ENCODE data around the gene GPC5. TPM values are rescaled to one million over a fixed set of nuclear protein-coding genes. Genes with fewer than 3 reads are reported as not detected.

GPC5 gene
- polyA plus RNA-seq, 2 of the 4 experiments (the other 2 are of a cell fraction) = not detected

DNA sequence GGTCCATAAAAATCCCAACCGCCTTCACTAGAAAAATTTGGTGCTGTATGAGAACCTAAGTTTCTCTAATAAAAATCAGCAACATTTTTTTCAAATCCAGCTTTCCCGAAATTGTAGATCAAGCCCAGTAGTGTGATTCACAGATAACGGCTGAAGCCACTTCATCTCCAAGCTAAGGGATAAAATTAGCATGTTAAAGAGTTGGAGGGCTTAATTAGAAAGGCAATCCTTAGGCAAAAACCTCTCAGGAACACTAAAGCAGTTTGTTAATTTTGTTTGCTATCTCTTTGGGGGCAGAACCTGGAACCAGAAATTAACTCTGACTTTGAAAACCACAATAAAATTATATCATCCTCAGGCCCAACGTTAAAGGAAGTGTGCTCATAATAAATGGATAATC lies 820.2 kb downstream of the GPC5 start:
- TF ChIP-seq CHD4 (IDR thresholded peaks at IDR 0.05; ENCODE audit: borderline replicate concordance) (no peak), MYC (IDR thresholded peaks at IDR 0.05; ENCODE audit: borderline replicate concordance, low read length) (no peak), POLR2AphosphoS2 (conservative IDR thresholded peaks at IDR 0.05; ENCODE audit: low read length) (no peak), FOSB (CRISPR knock-in tag; IDR thresholded peaks at IDR 0.05) (no peak), MAZ (IDR thresholded peaks at IDR 0.05; ENCODE audit: borderline replicate concordance, low read depth, low read length) (no peak), HOXB5 (CRISPR knock-in tag; IDR thresholded peaks at IDR 0.05) (no peak), RAD21 (conservative IDR thresholded peaks at IDR 0.05 in 1 of 2, IDR thresholded peaks at IDR 0.05 in 1 of 2) (no peak), CBX2 (IDR thresholded peaks at IDR 0.05; ENCODE audit: borderline replicate concordance, low read depth) (no peak), SREBF2 (IDR thresholded peaks at IDR 0.05) (no peak), CHD2 (IDR thresholded peaks at IDR 0.05; ENCODE audit: low read length, partially characterized antibody) (no peak), PHF8 (IDR thresholded peaks at IDR 0.05; ENCODE audit: borderline replicate concordance, low read depth) (no peak), CEBPB (IDR thresholded peaks at IDR 0.05) (no peak), GATA3 (IDR thresholded peaks at IDR 0.05; ENCODE audit: borderline replicate concordance) (no peak), FOXS1 (CRISPR knock-in tag; IDR thresholded peaks at IDR 0.05) (no peak)
- TF ChIP-seq, protein P1, sequence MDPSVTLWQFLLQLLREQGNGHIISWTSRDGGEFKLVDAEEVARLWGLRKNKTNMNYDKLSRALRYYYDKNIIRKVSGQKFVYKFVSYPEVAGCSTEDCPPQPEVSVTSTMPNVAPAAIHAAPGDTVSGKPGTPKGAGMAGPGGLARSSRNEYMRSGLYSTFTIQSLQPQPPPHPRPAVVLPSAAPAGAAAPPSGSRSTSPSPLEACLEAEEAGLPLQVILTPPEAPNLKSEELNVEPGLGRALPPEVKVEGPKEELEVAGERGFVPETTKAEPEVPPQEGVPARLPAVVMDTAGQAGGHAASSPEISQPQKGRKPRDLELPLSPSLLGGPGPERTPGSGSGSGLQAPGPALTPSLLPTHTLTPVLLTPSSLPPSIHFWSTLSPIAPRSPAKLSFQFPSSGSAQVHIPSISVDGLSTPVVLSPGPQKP (IDR thresholded peaks at IDR 0.05; ENCODE audit: low read depth, low read length) = no peak
- TF ChIP-seq, protein P2, sequence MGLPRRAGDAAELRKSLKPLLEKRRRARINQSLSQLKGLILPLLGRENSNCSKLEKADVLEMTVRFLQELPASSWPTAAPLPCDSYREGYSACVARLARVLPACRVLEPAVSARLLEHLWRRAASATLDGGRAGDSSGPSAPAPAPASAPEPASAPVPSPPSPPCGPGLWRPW (IDR thresholded peaks at IDR 0.05) = no peak
- TF ChIP-seq, protein P3, sequence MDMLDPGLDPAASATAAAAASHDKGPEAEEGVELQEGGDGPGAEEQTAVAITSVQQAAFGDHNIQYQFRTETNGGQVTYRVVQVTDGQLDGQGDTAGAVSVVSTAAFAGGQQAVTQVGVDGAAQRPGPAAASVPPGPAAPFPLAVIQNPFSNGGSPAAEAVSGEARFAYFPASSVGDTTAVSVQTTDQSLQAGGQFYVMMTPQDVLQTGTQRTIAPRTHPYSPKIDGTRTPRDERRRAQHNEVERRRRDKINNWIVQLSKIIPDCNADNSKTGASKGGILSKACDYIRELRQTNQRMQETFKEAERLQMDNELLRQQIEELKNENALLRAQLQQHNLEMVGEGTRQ (IDR thresholded peaks at IDR 0.05) = no peak
- TF ChIP-seq, protein P4, sequence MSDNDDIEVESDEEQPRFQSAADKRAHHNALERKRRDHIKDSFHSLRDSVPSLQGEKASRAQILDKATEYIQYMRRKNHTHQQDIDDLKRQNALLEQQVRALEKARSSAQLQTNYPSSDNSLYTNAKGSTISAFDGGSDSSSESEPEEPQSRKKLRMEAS (IDR thresholded peaks at IDR 0.05) = no peak
- DNase-seq (ENCODE audit: low read depth in 1 of 2, low spot score in 1 of 2) (no peak), FAIRE-seq (no peak), ATAC-seq (no peak)
- CTCF ChIA-PET = no interaction called here
- no peak overlapping the region for H3K27ac ChIP-seq
- H3K4me3 ChIP-seq = no peak overlapping the region
- WGBS (ENCODE audit: missing lambda C conversion rate) = 14% methylated on average over 4 of the region's 4 CpGs
- no peaks in the 10 kb centered on the region for H3K9me3 ChIP-seq
- POLR2A ChIA-PET = no interaction called here
- no peaks in the 10 kb centered on the region for H3K4me1 ChIP-seq
- no peak overlapping the region for H3K4me2 ChIP-seq

DNA sequence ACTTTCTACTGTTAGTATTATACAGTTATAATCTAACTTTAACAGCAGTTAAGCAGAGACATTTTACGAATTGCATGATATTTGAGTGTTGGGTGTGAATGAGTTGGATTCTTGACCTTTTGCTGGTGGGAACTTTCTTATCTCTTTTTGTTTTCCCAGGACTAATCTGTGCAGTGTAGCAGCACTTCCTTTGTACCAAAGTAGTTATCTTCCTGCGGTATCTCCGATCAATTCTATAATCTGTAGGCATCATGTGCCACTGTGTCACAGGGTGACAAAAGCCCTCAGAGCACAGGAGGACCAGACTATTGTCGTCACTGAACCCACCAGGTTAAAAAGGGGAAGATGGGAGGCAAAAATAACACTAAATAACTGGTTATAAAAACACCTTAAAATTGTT lies 823.5 kb downstream of the GPC5 start:
- Histone ChIP-seq H3K4me3 (no peak overlapping the region), H3K9me3 (no peaks in the 10 kb centered on the region), H3K4me2 (no peak overlapping the region), H3K4me1 (no peaks in the 10 kb centered on the region), H3K27ac (no peak overlapping the region)
- 10% methylated on average over 4 of the region's 4 CpGs for WGBS (ENCODE audit: missing lambda C conversion rate)
- POLR2A ChIA-PET = no interaction called here
- no peak for DNase-seq (ENCODE audit: low read depth in 1 of 2, low spot score in 1 of 2)
- CTCF ChIA-PET = no interaction called here
- FAIRE-seq = no peak
- no peak for ATAC-seq
- TF ChIP-seq, protein P1 (IDR thresholded peaks at IDR 0.05; ENCODE audit: low read depth, low read length) = no peak
- no peak for TF ChIP-seq FOXS1 (CRISPR knock-in tag; IDR thresholded peaks at IDR 0.05)

DNA sequence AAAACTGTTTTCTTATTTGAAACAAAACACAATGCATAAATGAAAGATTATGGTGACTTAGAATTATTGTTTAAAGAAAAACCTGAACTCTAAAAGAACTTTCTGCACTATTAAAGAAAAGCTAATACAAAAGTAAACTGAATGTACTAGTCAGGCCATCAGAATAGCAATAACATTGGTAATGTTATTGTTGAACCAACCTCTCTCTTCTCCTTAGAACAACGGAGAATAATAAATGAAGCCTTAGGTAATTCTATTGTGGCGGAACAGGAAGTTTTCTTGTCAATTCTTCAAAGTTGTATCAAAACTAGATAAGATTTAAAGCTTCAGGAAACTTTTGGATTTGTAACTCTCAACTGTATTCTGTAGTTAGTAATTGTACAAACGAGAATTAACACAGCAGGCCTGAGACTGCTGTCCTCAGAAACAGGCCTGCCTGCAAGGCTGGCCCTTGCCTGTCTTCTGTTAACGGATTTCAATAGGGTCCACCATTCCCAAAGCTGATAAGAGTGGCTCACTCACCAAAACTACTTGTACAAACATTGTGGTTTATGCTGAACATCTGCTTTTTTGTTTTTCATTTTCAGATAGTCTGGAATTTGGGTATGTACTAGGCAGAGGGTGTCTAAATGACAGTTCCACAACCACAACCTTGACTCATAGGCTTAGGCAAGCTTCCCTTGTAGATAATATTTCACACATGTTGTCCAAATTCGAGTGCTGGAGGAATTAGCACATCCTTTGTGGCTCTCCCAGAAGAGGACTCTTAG lies 825.8 kb downstream of the GPC5 start:
- DNase-seq (ENCODE audit: low read depth in 1 of 2, low spot score in 1 of 2) (no peak), FAIRE-seq (no peak), ATAC-seq (no peak)
- WGBS (ENCODE audit: missing lambda C conversion rate) = 13% methylated on average over 5 of the region's 5 CpGs
- H3K27ac ChIP-seq = no peak overlapping the region
- ChIA-PET CTCF (no interaction called here), POLR2A (no interaction called here)
- no peak overlapping the region for H3K4me2 ChIP-seq
- no peaks in the 10 kb centered on the region for H3K4me1 ChIP-seq
- no peak overlapping the region for H3K4me3 ChIP-seq
- H3K9me3 ChIP-seq = no peaks in the 10 kb centered on the region
- TF ChIP-seq HDAC2 (IDR thresholded peaks at IDR 0.05) (no peak), CEBPB (IDR thresholded peaks at IDR 0.05) (no peak), EP300 (IDR thresholded peaks at IDR 0.05) (no peak), RFX5 (IDR thresholded peaks at IDR 0.05) (no peak), NR3C1 (IDR thresholded peaks at IDR 0.05) (no peak)
- TF ChIP-seq, protein P4 (IDR thresholded peaks at IDR 0.05) = no peak
- TF ChIP-seq, protein P5, sequence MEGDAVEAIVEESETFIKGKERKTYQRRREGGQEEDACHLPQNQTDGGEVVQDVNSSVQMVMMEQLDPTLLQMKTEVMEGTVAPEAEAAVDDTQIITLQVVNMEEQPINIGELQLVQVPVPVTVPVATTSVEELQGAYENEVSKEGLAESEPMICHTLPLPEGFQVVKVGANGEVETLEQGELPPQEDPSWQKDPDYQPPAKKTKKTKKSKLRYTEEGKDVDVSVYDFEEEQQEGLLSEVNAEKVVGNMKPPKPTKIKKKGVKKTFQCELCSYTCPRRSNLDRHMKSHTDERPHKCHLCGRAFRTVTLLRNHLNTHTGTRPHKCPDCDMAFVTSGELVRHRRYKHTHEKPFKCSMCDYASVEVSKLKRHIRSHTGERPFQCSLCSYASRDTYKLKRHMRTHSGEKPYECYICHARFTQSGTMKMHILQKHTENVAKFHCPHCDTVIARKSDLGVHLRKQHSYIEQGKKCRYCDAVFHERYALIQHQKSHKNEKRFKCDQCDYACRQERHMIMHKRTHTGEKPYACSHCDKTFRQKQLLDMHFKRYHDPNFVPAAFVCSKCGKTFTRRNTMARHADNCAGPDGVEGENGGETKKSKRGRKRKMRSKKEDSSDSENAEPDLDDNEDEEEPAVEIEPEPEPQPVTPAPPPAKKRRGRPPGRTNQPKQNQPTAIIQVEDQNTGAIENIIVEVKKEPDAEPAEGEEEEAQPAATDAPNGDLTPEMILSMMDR (IDR thresholded peaks at IDR 0.05) = no peak
- TF ChIP-seq, protein P6, sequence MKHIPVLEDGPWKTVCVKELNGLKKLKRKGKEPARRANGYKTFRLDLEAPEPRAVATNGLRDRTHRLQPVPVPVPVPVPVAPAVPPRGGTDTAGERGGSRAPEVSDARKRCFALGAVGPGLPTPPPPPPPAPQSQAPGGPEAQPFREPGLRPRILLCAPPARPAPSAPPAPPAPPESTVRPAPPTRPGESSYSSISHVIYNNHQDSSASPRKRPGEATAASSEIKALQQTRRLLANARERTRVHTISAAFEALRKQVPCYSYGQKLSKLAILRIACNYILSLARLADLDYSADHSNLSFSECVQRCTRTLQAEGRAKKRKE (CRISPR knock-in tag; IDR thresholded peaks at IDR 0.05; ENCODE audit: low read depth) = no peak
- TF ChIP-seq, protein P7, sequence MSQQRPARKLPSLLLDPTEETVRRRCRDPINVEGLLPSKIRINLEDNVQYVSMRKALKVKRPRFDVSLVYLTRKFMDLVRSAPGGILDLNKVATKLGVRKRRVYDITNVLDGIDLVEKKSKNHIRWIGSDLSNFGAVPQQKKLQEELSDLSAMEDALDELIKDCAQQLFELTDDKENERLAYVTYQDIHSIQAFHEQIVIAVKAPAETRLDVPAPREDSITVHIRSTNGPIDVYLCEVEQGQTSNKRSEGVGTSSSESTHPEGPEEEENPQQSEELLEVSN (IDR thresholded peaks at IDR 0.05; ENCODE audit: borderline replicate concordance, low read depth) = no peak

Data from A549 (cell line).